ENCODE data around the gene COPG2.

The COPG2 gene

DNA sequence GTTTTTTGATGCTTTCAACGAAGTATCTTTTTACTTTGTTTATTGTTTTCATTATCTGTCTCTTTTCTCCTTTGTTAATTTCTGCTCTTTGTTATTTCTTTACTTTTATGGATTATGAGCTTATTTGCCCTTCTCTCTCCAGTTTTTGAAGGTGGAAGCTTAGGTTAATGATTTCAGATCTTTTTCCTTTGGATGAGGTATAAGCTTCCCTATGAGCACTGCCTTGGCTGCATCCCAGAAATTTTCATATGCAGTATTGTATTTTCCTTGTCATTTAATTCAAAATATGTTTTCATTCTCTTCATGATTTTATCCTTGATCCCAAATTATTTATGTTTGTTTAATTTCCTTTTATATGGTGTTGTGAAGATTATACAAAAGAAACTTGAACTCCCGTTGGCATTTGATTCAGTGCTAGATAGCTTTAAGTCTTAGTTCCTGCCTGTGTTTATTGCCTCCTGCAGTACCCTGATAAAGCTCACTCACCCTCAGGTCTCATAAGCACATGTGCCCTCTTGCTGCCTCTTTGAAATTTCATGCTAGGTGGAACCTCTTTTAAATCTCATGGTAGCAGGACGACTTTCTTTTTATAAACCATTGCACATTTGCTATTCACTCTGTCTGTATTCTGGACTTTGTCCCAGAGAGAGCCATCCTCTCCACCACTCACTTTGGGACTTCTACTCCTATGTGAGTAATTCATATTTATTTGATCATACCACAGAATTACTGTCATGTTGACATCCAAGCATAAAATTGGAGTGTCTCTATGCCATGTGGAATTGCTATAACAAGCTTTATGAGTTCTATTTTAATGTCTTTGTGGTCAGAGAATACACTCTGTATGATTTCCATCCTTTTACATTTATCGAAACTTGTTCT, 204.8 kb downstream of the COPG2 start:
- no peak for DNase-seq

- no peak for DNase-seq
These were observed 207.3 kb downstream of the COPG2 start for GRCh38 chr7:130461272-130461671.

- no peak for DNase-seq
These were observed 210.3 kb downstream of the COPG2 start for GRCh38 chr7:130458257-130458656.
